ENCODE measurements around the gene PLPP3.

DNA sequence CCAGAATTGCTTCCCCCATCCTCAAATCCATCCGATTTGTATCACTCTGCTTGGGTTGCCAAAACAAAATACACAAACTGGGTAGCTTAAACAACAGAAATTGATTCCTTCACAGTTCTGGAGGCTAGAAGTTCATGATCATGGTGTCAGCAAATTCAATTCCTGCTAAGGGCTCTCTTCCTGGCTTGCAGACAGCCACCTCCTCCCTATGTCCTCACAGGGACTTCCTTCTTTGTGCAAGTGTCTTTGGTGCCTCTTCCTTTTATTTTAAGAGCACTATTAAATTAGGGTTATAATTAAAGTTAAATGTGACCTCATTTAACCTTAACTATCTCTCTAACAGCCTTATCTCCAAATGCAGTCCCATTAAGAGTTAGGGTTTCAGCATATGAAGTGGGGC is 112.8 kb downstream of the PLPP3 start:
- TF ChIP-seq SUZ12 (IDR thresholded peaks at IDR 0.05) = no peak
- TF ChIP-seq SP1 (IDR thresholded peaks at IDR 0.05) = no peak
- no peak for TF ChIP-seq FOXA1 (IDR thresholded peaks at IDR 0.05)
- no peak for TF ChIP-seq BHLHE40 (IDR thresholded peaks at IDR 0.05; ENCODE audit: borderline replicate concordance)
- no peak for TF ChIP-seq ARNT (IDR thresholded peaks at IDR 0.05)
- no peak for TF ChIP-seq FOXM1 (IDR thresholded peaks at IDR 0.05; ENCODE audit: borderline replicate concordance)
- TF ChIP-seq LEF1 (IDR thresholded peaks at IDR 0.05; ENCODE audit: borderline replicate concordance) = no peak
- no peak for TF ChIP-seq ZNF384 (IDR thresholded peaks at IDR 0.05)
- TF ChIP-seq L3MBTL2 (conservative IDR thresholded peaks at IDR 0.05) = no peak
- no peak for TF ChIP-seq NFRKB (IDR thresholded peaks at IDR 0.05)
- TF ChIP-seq FOXK2 (IDR thresholded peaks at IDR 0.05) = no peak

All from HEK293T (cell line).